Measurements from ENCODE around the gene OBP2A.

DNA sequence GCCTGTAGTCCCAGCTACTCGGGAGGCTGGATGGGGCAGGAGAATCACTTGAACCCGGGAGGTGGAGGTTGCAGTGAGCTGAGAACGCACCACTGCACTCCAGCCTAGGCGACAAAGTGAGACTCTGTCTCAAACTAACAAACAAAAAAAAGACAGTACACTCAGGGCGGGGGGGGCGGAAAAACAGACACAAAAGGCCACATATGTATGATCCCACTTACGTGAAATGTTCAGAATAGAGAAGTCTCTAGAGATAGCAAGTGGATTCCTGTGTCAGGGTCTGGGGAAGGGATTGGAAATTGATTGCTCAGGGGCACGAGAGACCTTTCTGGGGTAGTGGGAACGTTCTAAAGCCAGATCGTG is 33.7 kb upstream of the OBP2A start:
- TF ChIP-seq POLR2AphosphoS5 (IDR thresholded peaks at IDR 0.05; ENCODE audit: insufficient read depth, low read depth, low read length) (no peak), JUN (IDR thresholded peaks at IDR 0.05; ENCODE audit: borderline replicate concordance, insufficient read depth, insufficient read length, low read depth) (no peak), POLR2A (IDR thresholded peaks at IDR 0.05; ENCODE audit: low read depth, low read length) (no peak), EZH2 (IDR thresholded peaks at IDR 0.05; ENCODE audit: borderline replicate concordance, low read depth, low read length, severe bottlenecking) (no peak), MYC (IDR thresholded peaks at IDR 0.05; ENCODE audit: low read depth, low read length) (no peak)
- TF ChIP-seq, protein P1, sequence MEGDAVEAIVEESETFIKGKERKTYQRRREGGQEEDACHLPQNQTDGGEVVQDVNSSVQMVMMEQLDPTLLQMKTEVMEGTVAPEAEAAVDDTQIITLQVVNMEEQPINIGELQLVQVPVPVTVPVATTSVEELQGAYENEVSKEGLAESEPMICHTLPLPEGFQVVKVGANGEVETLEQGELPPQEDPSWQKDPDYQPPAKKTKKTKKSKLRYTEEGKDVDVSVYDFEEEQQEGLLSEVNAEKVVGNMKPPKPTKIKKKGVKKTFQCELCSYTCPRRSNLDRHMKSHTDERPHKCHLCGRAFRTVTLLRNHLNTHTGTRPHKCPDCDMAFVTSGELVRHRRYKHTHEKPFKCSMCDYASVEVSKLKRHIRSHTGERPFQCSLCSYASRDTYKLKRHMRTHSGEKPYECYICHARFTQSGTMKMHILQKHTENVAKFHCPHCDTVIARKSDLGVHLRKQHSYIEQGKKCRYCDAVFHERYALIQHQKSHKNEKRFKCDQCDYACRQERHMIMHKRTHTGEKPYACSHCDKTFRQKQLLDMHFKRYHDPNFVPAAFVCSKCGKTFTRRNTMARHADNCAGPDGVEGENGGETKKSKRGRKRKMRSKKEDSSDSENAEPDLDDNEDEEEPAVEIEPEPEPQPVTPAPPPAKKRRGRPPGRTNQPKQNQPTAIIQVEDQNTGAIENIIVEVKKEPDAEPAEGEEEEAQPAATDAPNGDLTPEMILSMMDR (IDR thresholded peaks at IDR 0.05; ENCODE audit: extremely low read depth in 1 of 2, insufficient read depth in 1 of 2, low read depth in 1 of 2, low read length in 2 of 2) = no peak
- TF ChIP-seq, protein P2, sequence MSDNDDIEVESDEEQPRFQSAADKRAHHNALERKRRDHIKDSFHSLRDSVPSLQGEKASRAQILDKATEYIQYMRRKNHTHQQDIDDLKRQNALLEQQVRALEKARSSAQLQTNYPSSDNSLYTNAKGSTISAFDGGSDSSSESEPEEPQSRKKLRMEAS (IDR thresholded peaks at IDR 0.05; ENCODE audit: insufficient read depth, insufficient read length) = no peak
